ENCODE data around the gene NXPH1. TPM values are rescaled to one million over a fixed set of nuclear protein-coding genes. Genes with fewer than 3 reads are reported as not detected.
A peak's percentile ranks its signal among the peaks of the same experiment; 100 is the strongest.

The NXPH1 gene
- total and polyA plus RNA-seq, 9 of the 15 experiments (the other 6 are each of a cell fraction or from before 2014, with no cell fraction given), result 0.16 TPM; not detected in 8

- TF ChIP-seq ZNF277 (CRISPR knock-in tag; IDR thresholded peaks at IDR 0.05; ENCODE audit: borderline replicate concordance) (no peak), HMGXB4 (CRISPR knock-in tag; IDR thresholded peaks at IDR 0.05) (no peak), RBFOX2 (IDR thresholded peaks at IDR 0.05; ENCODE audit: low read depth, low read length) (peak; percentile 54), NR1H2 (CRISPR knock-in tag; IDR thresholded peaks at IDR 0.05) (no peak), ZNF830 (CRISPR knock-in tag; IDR thresholded peaks at IDR 0.05) (no peak), GTF2E2 (tag; IDR thresholded peaks at IDR 0.05) (no peak), OTX1 (CRISPR knock-in tag; IDR thresholded peaks at IDR 0.05) (no peak), ETV6 (IDR thresholded peaks at IDR 0.05; ENCODE audit: borderline replicate concordance in 1 of 2, low read depth in 2 of 2, low read length in 1 of 2) (peak in 1 of 2 experiments; percentile 47; a peak in 1 of 4 replicates), ETV6 (CRISPR knock-in tag; IDR thresholded peaks at IDR 0.05; ENCODE audit: borderline replicate concordance) (no peak), FOXA3 (CRISPR knock-in tag; conservative IDR thresholded peaks at IDR 0.05 in 1 of 2, IDR thresholded peaks at IDR 0.05 in 1 of 2) (no peak), FOSL1 (tag; conservative IDR thresholded peaks at IDR 0.05) (peak; percentile 21; the same call in 1 of the 2 replicates)
- TF ChIP-seq, protein P1, sequence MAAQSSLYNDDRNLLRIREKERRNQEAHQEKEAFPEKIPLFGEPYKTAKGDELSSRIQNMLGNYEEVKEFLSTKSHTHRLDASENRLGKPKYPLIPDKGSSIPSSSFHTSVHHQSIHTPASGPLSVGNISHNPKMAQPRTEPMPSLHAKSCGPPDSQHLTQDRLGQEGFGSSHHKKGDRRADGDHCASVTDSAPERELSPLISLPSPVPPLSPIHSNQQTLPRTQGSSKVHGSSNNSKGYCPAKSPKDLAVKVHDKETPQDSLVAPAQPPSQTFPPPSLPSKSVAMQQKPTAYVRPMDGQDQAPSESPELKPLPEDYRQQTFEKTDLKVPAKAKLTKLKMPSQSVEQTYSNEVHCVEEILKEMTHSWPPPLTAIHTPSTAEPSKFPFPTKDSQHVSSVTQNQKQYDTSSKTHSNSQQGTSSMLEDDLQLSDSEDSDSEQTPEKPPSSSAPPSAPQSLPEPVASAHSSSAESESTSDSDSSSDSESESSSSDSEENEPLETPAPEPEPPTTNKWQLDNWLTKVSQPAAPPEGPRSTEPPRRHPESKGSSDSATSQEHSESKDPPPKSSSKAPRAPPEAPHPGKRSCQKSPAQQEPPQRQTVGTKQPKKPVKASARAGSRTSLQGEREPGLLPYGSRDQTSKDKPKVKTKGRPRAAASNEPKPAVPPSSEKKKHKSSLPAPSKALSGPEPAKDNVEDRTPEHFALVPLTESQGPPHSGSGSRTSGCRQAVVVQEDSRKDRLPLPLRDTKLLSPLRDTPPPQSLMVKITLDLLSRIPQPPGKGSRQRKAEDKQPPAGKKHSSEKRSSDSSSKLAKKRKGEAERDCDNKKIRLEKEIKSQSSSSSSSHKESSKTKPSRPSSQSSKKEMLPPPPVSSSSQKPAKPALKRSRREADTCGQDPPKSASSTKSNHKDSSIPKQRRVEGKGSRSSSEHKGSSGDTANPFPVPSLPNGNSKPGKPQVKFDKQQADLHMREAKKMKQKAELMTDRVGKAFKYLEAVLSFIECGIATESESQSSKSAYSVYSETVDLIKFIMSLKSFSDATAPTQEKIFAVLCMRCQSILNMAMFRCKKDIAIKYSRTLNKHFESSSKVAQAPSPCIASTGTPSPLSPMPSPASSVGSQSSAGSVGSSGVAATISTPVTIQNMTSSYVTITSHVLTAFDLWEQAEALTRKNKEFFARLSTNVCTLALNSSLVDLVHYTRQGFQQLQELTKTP (IDR thresholded peaks at IDR 0.05; ENCODE audit: low read depth in 1 of 2, partially characterized antibody in 2 of 2), result peak; percentile 27 to 83
- TF ChIP-seq, protein P2, sequence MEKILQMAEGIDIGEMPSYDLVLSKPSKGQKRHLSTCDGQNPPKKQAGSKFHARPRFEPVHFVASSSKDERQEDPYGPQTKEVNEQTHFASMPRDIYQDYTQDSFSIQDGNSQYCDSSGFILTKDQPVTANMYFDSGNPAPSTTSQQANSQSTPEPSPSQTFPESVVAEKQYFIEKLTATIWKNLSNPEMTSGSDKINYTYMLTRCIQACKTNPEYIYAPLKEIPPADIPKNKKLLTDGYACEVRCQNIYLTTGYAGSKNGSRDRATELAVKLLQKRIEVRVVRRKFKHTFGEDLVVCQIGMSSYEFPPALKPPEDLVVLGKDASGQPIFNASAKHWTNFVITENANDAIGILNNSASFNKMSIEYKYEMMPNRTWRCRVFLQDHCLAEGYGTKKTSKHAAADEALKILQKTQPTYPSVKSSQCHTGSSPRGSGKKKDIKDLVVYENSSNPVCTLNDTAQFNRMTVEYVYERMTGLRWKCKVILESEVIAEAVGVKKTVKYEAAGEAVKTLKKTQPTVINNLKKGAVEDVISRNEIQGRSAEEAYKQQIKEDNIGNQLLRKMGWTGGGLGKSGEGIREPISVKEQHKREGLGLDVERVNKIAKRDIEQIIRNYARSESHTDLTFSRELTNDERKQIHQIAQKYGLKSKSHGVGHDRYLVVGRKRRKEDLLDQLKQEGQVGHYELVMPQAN (IDR thresholded peaks at IDR 0.05; ENCODE audit: borderline replicate concordance), result no peak
- TF ChIP-seq, protein P3, sequence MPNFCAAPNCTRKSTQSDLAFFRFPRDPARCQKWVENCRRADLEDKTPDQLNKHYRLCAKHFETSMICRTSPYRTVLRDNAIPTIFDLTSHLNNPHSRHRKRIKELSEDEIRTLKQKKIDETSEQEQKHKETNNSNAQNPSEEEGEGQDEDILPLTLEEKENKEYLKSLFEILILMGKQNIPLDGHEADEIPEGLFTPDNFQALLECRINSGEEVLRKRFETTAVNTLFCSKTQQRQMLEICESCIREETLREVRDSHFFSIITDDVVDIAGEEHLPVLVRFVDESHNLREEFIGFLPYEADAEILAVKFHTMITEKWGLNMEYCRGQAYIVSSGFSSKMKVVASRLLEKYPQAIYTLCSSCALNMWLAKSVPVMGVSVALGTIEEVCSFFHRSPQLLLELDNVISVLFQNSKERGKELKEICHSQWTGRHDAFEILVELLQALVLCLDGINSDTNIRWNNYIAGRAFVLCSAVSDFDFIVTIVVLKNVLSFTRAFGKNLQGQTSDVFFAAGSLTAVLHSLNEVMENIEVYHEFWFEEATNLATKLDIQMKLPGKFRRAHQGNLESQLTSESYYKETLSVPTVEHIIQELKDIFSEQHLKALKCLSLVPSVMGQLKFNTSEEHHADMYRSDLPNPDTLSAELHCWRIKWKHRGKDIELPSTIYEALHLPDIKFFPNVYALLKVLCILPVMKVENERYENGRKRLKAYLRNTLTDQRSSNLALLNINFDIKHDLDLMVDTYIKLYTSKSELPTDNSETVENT (CRISPR knock-in tag; IDR thresholded peaks at IDR 0.05), result no peak
- TF ChIP-seq, protein P4, sequence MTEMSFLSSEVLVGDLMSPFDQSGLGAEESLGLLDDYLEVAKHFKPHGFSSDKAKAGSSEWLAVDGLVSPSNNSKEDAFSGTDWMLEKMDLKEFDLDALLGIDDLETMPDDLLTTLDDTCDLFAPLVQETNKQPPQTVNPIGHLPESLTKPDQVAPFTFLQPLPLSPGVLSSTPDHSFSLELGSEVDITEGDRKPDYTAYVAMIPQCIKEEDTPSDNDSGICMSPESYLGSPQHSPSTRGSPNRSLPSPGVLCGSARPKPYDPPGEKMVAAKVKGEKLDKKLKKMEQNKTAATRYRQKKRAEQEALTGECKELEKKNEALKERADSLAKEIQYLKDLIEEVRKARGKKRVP (CRISPR knock-in tag; IDR thresholded peaks at IDR 0.05), result no peak
Observed at GRCh38 chr7:8762803-8763202, 329.4 kb downstream of the NXPH1 start (continued).
